ENCODE data around the gene TMEM51.

- TF ChIP-seq CTCF (conservative IDR thresholded peaks at IDR 0.05; ENCODE audit: low read depth, low read length) (no peak), BHLHE40 (IDR thresholded peaks at IDR 0.05; ENCODE audit: low read depth, low read length) (no peak), ELK1 (IDR thresholded peaks at IDR 0.05; ENCODE audit: borderline replicate concordance, low read depth, low read length) (no peak), RFX5 (IDR thresholded peaks at IDR 0.05; ENCODE audit: low read depth, low read length) (no peak), POLR2A (IDR thresholded peaks at IDR 0.05; ENCODE audit: low read depth, low read length) (no peak), RAD21 (IDR thresholded peaks at IDR 0.05; ENCODE audit: low read length) (no peak), SMC3 (IDR thresholded peaks at IDR 0.05; ENCODE audit: low read depth, low read length) (no peak), USF2 (IDR thresholded peaks at IDR 0.05; ENCODE audit: low read depth, low read length) (no peak), FOS (IDR thresholded peaks at IDR 0.05; ENCODE audit: low read depth, low read length) (no peak)
Measured at GRCh38 chr1:15187175-15188129, 33.9 kb downstream of the TMEM51 start.

Data from IMR-90 (cell line).